GM12878 (cell line): Measurements from ENCODE around the gene DBN1.

Experiments
- CHD4 ChIP-seq: fragments of 200-600 bp; sonication (generic); IDR thresholded peaks from 2 replicates; pipeline ENCODE4 v1.6.1; 2016; ENCODE audit warnings: mild to moderate bottlenecking
- HDGF ChIP-seq: fragments of 450-650 bp; IDR thresholded peaks from 2 replicates; pipeline ENCODE4 v1.6.1; 2016; ENCODE audit warnings: antibody characterized with exemption
- TCF7 ChIP-seq: IDR thresholded peaks from 2 replicates; pipeline ENCODE4 v1.6.1; 2014; ENCODE audit warnings: antibody characterized with exemption, borderline replicate concordance

GRCh38 chr5:177504086-177505056, 30.9 kb upstream of the DBN1 start:
- TF ChIP-seq HDGF, result no peak
- no peak for TF ChIP-seq CHD4
- TF ChIP-seq TCF7, result no peak
